ENCODE results near the gene KANSL1. TPM values are rescaled to one million over a fixed set of nuclear protein-coding genes. Genes with fewer than 3 reads are reported as not detected.

KANSL1 gene
- total and polyA plus RNA-seq, 9 of the 15 experiments (the other 6 are each of a cell fraction or from before 2014, with no cell fraction given): 3.6 to 55.4 (median 31.8) TPM

DNA sequence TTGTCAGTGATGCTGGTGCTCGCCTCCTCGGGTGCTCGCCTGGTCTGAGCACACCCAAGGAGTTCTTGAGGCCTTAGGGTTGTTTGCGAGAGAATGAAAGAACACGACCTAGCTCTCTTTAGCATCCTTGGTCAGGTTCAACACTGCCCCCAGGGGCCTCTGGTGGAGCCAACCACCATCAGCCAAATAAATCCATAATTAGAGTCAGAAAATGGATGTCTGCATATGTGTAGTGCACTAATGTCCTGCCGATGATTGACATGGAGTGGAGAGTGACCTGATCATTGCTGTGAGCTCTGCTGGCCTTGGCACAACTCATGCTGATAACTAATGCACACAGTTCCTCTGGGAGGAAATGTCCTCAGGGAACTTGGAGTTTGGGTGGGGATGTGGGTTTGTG is 202.3 kb downstream of the KANSL1 start (continued):
- TF ChIP-seq, protein P1, sequence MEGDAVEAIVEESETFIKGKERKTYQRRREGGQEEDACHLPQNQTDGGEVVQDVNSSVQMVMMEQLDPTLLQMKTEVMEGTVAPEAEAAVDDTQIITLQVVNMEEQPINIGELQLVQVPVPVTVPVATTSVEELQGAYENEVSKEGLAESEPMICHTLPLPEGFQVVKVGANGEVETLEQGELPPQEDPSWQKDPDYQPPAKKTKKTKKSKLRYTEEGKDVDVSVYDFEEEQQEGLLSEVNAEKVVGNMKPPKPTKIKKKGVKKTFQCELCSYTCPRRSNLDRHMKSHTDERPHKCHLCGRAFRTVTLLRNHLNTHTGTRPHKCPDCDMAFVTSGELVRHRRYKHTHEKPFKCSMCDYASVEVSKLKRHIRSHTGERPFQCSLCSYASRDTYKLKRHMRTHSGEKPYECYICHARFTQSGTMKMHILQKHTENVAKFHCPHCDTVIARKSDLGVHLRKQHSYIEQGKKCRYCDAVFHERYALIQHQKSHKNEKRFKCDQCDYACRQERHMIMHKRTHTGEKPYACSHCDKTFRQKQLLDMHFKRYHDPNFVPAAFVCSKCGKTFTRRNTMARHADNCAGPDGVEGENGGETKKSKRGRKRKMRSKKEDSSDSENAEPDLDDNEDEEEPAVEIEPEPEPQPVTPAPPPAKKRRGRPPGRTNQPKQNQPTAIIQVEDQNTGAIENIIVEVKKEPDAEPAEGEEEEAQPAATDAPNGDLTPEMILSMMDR (IDR thresholded peaks at IDR 0.05 in 2 of 3, conservative IDR thresholded peaks at IDR 0.05 in 1 of 3; ENCODE audit: insufficient read depth in 2 of 3, low read depth in 1 of 3, low read length in 3 of 3): peak; percentile 39 to 55 (median 41)
- TF ChIP-seq ZNF12 (CRISPR knock-in tag; IDR thresholded peaks at IDR 0.05) (no peak), ZZZ3 (IDR thresholded peaks at IDR 0.05) (no peak)

DNA sequence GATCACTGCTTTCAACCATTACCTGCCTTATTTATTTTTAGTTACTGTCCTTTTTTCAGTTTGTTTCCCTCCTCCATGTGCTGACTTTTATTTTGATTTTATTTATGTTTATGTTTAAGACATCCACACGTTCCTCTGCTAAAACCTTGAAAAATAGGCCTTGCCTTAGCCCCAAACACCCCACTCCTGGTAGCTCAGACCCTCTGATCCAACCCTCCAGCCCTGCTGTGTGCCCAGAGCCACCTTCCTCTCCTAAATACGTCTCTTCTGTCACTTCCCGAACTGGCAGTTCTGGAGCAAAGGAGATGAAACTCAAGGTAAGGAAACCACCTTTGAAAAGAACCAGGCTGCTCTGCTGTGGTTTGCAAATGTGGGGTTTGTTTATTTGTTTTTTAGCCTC is 203.5 kb downstream of the KANSL1 start:
- H3K79me2 ChIP-seq (ENCODE audit: control insufficient read depth, insufficient read depth, low read length): no peaks in the 10 kb centered on the region
- no peaks in the 10 kb centered on the region for H3K9me1 ChIP-seq (ENCODE audit: control insufficient read depth, insufficient read depth, low read length)
- 9% methylated on average over 3 of the region's 3 CpGs for WGBS (ENCODE audit: insufficient coverage, low coverage, missing lambda C conversion rate)
- FAIRE-seq (no peak), DNase-seq (ENCODE audit: extremely low read depth in 1 of 4, low spot score in 3 of 4) (no peak), ATAC-seq (no peak)
- H3K36me3 ChIP-seq (ENCODE audit: control insufficient read depth, insufficient read depth, low read length): no peaks in the 10 kb centered on the region
- H4K20me1 ChIP-seq (replicated peaks; ENCODE audit: control insufficient read depth, insufficient read depth, low read length): no peaks in the 10 kb centered on the region
- H3K27me3 ChIP-seq (ENCODE audit: control insufficient read depth in 2 of 2, insufficient read depth in 2 of 2, low read length in 2 of 2): no peaks in the 10 kb centered on the region
- H3K4me3 ChIP-seq: no peak overlapping the region
- H3K27ac ChIP-seq (ENCODE audit: extremely low read depth, low read depth, low read length): no peak overlapping the region
- ChIA-PET CTCF (ENCODE audit: low intra/inter-chr PET ratio) (no interaction called here), POLR2A (no interaction called here)
- BruUV-seq (replicated peaks): no TSS peak
- H2AFZ ChIP-seq (ENCODE audit: low read depth, low read length): 0 out of 2 replicates have a peak overlapping the region, but pooled peaks have one; percentile 5
- no peak overlapping the region for H3K4me2 ChIP-seq (ENCODE audit: insufficient read depth, low read length)
- peaks cover 0 to 3% of the 10 kb centered on the region in 2 experiments; a peak in 3 of 5 replicates for H3K4me1 ChIP-seq (replicated peaks in 1 of 2; ENCODE audit: control insufficient read depth in 2 of 2, insufficient read depth in 2 of 2, low read length in 2 of 2)
- no peak overlapping the region for H3K9ac ChIP-seq (ENCODE audit: insufficient read depth in 1 of 2, low read depth in 2 of 2, low read length in 2 of 2)
- intact Hi-C loops (cut with micrococcal nuclease): no loop called here
- TF ChIP-seq ZNF707 (CRISPR knock-in tag; conservative IDR thresholded peaks at IDR 0.05) (peak; percentile 93), NELFE (IDR thresholded peaks at IDR 0.05; ENCODE audit: insufficient read depth, insufficient read length) (no peak)
- in situ Hi-C loops (cut with MboI): loop anchor here (25.0 kb wide), 1 partner anchor 848 kb away; no protein-coding TSS in a partner anchor
- H3K9me3 ChIP-seq (replicated peaks; ENCODE audit: control insufficient read depth, insufficient read depth, low read depth, low read length): no peaks in the 10 kb centered on the region

Measured in K562 (cell line).